Muscle of back (tissue), 11 donors: ENCODE measurements around the gene YY1. TPM values are rescaled to one million over a fixed set of nuclear protein-coding genes. Genes with fewer than 3 reads are reported as not detected.
A peak's percentile ranks its signal among the peaks of the same experiment; 100 is the strongest.

Source experiments
- DNase-seq, 3 donors: peaks; one replicate each; pipeline versions ENCODE4 v3.0.0 to v3.0.0-alpha.2; 2013
- polyA plus RNA-seq, 10 donors: library from polyadenylated mRNA; unstranded; fragments of 120-200 nt; gene quantifications; one replicate each; pipeline ENCODE4 v1.2.1, GENCODE V29; 2013; ENCODE audit not compliant: insufficient read length in 10 of 10

YY1 gene
- polyA plus RNA-seq, 10 donors = 62.4 to 90.3 (median 75.2) TPM

- peak; percentile 89 to 95 (median 89) for DNase-seq
These were observed 1.1 kb downstream of the YY1 start for GRCh38 chr14:100239840-100240667.

GRCh38 chr14:100240668-100241032, 1.7 kb downstream of the YY1 start:
- DNase-seq = no peak

DNA sequence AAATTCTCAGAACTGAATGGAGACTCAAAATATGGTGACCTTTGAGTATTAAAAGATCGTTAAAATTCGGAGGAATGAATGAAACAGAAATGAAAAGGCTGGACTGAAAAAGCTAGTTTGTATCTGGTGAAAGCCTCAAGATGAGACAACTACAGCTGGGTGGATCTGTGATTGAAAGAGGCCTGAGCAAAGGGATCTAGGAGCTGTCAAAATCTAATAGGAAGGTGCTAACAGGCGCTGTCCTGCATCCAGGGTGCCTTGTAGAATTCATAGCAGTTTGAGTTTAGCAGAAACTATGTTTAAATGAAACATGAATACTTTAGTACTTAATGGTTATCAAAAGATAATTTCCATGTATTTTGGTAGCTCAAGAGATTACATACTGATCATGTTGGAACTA, 2.3 kb downstream of the YY1 start:
- DNase-seq = no peak

DNA sequence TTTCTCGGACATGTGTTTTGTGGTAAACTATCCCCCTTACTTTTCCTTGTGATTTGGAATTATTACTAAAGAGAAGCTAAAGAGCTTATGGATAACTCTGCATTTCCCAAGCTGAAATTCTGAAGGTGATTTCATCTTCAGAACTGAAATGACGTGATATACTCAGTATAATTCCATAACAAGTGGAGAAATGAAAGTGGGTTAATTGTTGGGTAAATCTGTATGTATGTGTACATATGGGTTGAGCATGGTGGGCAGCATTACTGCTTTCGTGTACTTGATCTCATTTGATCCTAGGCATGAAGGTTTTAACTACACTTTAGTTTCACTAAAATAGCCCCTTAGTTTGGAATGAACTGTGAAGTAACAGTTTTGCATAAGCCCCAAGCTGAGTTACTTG, 4.1 kb downstream of the YY1 start:
- no peak for DNase-seq

DNA sequence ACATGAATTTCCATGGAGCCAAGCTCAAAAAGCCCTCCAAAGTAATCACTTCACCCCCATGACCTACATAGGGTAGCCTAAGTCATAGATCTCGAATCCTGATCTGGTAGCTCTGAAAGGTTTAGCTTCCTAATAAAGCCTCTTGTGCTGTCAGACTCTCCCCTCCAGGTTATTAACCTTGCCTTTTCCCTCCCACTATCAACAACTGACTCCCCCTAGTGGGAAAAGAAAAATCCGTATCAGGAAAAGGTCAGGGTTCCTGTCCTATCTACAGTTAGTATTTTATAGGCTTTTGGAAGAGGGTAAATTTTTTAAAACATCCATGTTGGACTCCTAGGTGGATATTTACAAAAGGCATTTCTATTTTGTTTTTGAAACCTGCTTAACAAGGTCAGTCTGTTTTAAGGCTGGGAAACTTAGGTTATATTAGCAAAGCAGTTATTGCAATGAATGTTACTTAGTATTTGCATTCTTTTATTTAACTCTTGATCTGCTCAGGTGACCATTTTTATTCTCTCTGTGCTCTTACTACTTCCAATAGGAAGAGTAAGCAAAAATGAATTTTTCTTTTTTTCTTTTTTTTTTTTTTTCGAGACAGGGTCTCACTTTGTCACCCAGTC, 8.0 kb downstream of the YY1 start:
- DNase-seq = peak in 2 of 3 donors; percentile 27 to 47

- no peak for DNase-seq
These were observed 12.0 kb downstream of the YY1 start for GRCh38 chr14:100250732-100251465.

DNA sequence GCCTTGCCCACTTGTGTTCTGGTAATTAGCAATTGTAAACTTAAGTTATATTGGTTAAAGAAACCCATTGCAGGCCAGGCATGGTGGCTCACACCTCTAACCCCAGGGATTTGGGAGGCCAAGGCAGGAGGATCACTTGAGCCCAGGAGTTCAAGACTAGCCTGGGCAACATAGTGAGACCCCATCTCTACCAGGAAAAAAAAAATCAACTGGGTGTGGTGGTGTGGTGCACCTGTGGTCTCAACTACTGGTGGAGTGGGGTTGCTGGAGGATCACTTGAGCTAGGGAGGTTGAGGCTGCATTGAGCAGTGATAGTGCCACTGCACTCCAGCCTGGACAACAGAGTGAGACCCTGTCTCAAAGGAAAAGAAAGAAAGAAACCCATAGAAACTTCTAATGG, 13.7 kb downstream of the YY1 start:
- no peak for DNase-seq

DNA sequence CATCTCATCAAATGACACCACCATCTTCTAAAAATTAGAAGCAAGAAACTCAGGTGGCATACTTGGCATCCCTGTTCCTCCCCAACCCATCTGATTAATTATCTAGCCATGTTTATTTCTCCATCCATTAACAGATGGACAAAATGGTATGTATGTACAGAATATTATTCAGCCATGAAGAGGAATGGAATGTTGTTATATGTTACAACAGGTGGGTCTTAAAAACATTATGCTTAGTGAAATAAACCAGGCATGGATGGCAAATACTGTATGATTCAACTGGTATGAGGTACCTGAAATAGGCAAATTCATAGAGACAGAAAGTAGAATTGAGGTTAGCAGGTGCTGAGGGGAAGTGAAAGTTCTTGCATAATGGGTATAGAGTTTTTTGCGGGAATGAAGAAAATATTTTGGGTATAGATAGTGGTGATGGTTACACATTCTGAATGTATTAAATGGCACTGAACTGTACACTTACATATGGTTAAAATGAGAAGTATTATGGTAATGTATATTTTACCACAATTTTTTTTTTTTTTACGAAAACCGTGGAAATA, 17.5 kb downstream of the YY1 start:
- DNase-seq = no peak

- DNase-seq = no peak
These were observed 22.7 kb downstream of the YY1 start for GRCh38 chr14:100261621-100262020.

DNA sequence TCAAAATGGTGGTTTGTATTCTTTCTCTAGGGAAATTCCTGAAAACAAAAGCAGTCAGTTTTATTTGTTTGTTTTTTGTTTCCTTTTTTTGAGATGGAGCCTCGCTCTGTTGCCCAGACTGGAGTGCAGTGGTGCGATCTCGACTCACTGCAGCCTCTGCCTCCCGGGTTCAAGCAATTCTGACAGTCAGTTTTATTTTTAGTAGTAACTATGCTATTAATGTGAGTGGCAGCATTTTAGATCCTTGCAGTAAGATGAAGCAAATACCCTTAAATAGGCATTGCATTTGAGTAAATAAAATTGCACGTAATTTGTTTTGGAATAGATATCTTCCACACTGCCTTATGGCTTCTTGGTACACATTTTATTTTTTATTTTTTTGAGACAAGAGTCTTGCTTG, 23.6 kb downstream of the YY1 start:
- DNase-seq = no peak

DNA sequence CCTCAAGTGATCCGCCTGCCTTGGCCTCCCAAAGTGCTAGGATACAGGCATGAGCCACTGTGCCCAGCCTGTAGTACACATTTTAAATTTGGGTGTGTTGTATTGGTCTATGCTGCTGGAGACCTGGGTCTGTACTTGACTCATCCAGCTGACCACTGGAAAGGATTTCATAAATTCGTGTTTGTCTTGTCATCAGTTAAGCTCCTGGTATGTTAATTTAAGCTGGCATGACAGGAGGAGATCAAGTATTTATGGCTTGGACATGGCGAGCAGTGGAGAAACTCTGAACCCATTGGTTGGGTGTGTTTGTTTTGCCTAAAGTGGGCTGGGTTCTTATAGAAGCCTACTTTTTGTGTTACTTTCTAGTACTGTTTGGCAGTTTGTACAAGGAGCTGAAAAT, 24.2 kb downstream of the YY1 start:
- DNase-seq = no peak

GRCh38 chr14:100267990-100268389, 29.0 kb downstream of the YY1 start:
- no peak for DNase-seq

- no peak for DNase-seq
These were observed 29.8 kb downstream of the YY1 start for GRCh38 chr14:100268591-100269207.

- no peak for DNase-seq
These were observed 32.4 kb downstream of the YY1 start for GRCh38 chr14:100271247-100271939.

DNA sequence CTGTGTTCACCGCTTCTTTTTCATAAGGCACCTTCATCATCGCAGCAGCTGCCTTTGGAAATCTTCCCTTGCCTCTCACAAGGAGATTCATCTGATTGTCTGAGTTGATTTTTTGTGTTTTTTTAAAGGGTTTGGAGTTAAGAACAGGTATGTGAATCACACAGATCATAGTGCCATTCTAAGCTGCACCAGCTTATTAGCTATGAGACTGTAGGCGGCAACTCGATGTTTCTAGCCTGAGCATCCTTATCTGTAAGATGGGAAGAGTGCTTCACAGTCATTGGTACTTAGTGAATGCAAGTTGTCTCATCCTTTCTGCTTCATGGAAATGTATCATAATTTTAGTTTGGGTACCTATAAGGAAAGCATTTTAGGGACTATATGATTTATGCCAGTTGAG, 35.3 kb downstream of the YY1 start:
- no peak for DNase-seq

- DNase-seq = no peak
These were observed 36.3 kb downstream of the YY1 start for GRCh38 chr14:100275214-100275613.

DNA sequence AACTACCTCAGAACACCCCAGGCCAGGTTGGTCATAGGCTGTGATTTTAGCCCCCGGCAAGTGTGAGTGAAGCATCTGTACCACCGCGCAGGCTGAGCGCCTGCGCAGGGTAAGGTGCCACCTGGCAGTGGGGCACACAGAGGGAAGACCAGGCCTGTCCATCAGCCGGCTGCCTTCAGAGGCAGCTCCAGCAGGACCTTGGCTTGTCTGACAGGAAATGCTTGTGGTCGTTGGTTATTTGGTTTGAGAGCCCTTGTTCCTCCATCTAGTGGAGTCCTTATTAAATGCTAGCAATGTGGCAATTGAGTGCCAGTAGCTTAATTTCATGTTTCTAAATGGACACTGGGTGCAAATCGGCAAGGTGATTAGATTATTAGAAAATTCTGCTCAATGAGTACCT, 39.8 kb downstream of the YY1 start:
- no peak for DNase-seq

GRCh38 chr14:100279133-100279532, 40.2 kb downstream of the YY1 start:
- no peak for DNase-seq

- DNase-seq = no peak
These were observed 40.6 kb downstream of the YY1 start for GRCh38 chr14:100279563-100279962.

- no peak for DNase-seq
These were observed 42.5 kb downstream of the YY1 start for GRCh38 chr14:100281286-100282082.

GRCh38 chr14:100282083-100282350, 43.1 kb downstream of the YY1 start:
- no peak for DNase-seq
